ENCODE measurements around the gene AGBL1. TPM values are rescaled to one million over a fixed set of nuclear protein-coding genes. Genes with fewer than 3 reads are reported as not detected.

AGBL1 gene
- total RNA-seq, 1 experiment from 2014 or later = not detected

GRCh38 chr15:86312486-86312885, 232.8 kb downstream of the AGBL1 start:
- Histone ChIP-seq H4K5ac (ENCODE audit: insufficient read length, low read depth, low read length) (no peak overlapping the region), H2BK15ac (ENCODE audit: low read depth, low read length) (no peak overlapping the region), H3K79me1 (ENCODE audit: insufficient read depth, low read depth, low read length, poor library complexity, severe bottlenecking) (no peaks in the 10 kb centered on the region), H3K9ac (ENCODE audit: extremely low read depth, insufficient read length, low read length) (no peak overlapping the region), H3K27me3 (ENCODE audit: insufficient read depth, low read length) (no peaks in the 10 kb centered on the region), H2BK12ac (ENCODE audit: insufficient read length, low read depth, low read length) (no peak overlapping the region), H2BK120ac (ENCODE audit: low read depth, low read length, poor library complexity, severe bottlenecking) (no peak overlapping the region), H2BK20ac (ENCODE audit: low read depth, low read length, poor library complexity, severe bottlenecking) (no peak overlapping the region), H3K18ac (ENCODE audit: insufficient read length, low read depth, low read length) (no peak overlapping the region), H3K4ac (ENCODE audit: low read depth, low read length) (no peak overlapping the region), H3T11ph (ENCODE audit: low read length) (no peak overlapping the region), H2BK5ac (ENCODE audit: insufficient read length, low read length) (no peak overlapping the region), H4K91ac (ENCODE audit: insufficient read length, low read depth, low read length) (no peak overlapping the region), H3K79me2 (ENCODE audit: insufficient read depth, low read length) (no peaks in the 10 kb centered on the region), H3K4me2 (ENCODE audit: insufficient read depth, insufficient read length, low read length) (no peak overlapping the region), H2AK5ac (ENCODE audit: insufficient read length, low read length) (no peak overlapping the region), H4K20me1 (ENCODE audit: control insufficient read depth, insufficient read depth, insufficient read length) (no peaks in the 10 kb centered on the region), H3K9me3 (ENCODE audit: control insufficient read depth, low read depth, low read length) (no peaks in the 10 kb centered on the region), H3K4me1 (ENCODE audit: insufficient read depth, low read length) (no peaks in the 10 kb centered on the region), H3K56ac (ENCODE audit: insufficient read length, low read depth, low read length) (no peak overlapping the region), H3K23ac (ENCODE audit: insufficient read length, low read depth, low read length) (no peak overlapping the region), H3K23me2 (ENCODE audit: insufficient read length, low read depth, low read length, poor library complexity, severe bottlenecking) (no peaks in the 10 kb centered on the region), H4K8ac (replicated peaks; ENCODE audit: insufficient read length, low read depth, low read length) (no peak overlapping the region), H3K14ac (ENCODE audit: insufficient read depth, low read length) (no peak overlapping the region), H2AFZ (ENCODE audit: low read length) (no peak overlapping the region), H3K27ac (ENCODE audit: insufficient read length, low read depth, low read length) (no peak overlapping the region)
- Mint-ChIP-seq H3K4me1 (peaks cover 7 to 16% of the 10 kb centered on the region in 2 experiments), H3K36me3 (ENCODE audit: insufficient read depth in 1 of 3, low read depth in 3 of 3) (no peaks in the 10 kb centered on the region), H3K9me3 (peaks cover 0 to 2% of the 10 kb centered on the region in 2 experiments; a peak in 1 of 5 replicates), H3K27me3 (ENCODE audit: low read depth) (no peaks in the 10 kb centered on the region), H3K27ac (no peak overlapping the region; a peak in 1 of 7 replicates), H3K4me3 (no peak overlapping the region)
- TF ChIP-seq CTCF (conservative IDR thresholded peaks at IDR 0.05) = no peak
- no peak for DNase-seq
- no CpG with 5 or more reads among the region's 4 CpGs for WGBS (ENCODE audit: extremely low coverage, insufficient read length, low lambda C conversion rate)

Measured in H9 (cell line).